Measurements from ENCODE around the gene PLCXD3.

- no peak for TF ChIP-seq EZH2 (IDR thresholded peaks at IDR 0.05; ENCODE audit: insufficient read depth, poor library complexity, severe bottlenecking)
- TF ChIP-seq EZH2phosphoT487 (IDR thresholded peaks at IDR 0.05; ENCODE audit: insufficient read depth, low read depth): no peak
Observed at GRCh38 chr5:41524174-41524573, 13.8 kb upstream of the PLCXD3 start.

Measured in GM23248 (cell line).